Neuron (in vitro differentiated cells): Measurements from ENCODE around the gene TNC.

Source experiments
- H2AFZ ChIP-seq: one replicate; pipeline ENCODE4 v1.6.1; 2013; ENCODE audit warnings: low read depth, mild to moderate bottlenecking, inconsistent platforms, low read length, moderate library complexity
- H3K27me3 ChIP-seq: one replicate; pipeline ENCODE4 v1.6.1; 2013; ENCODE audit warnings: low read length; ENCODE audit not compliant: insufficient read depth
- H3K36me3 ChIP-seq: one replicate; pipeline ENCODE4 v1.6.1; 2013; ENCODE audit warnings: low read length; ENCODE audit not compliant: insufficient read depth
- H3K4me1 ChIP-seq: one replicate; pipeline ENCODE4 v1.6.1; 2013; ENCODE audit warnings: low read length; ENCODE audit not compliant: insufficient read depth
- H3K4me3 ChIP-seq: 2 replicates; pipeline ENCODE4 v1.5.1; 2013; ENCODE audit warnings: mild to moderate bottlenecking, low read length, moderate library complexity
- H3K9me3 ChIP-seq: one replicate; pipeline ENCODE4 v1.6.1; 2013; ENCODE audit warnings: low read length

TNC gene

DNA sequence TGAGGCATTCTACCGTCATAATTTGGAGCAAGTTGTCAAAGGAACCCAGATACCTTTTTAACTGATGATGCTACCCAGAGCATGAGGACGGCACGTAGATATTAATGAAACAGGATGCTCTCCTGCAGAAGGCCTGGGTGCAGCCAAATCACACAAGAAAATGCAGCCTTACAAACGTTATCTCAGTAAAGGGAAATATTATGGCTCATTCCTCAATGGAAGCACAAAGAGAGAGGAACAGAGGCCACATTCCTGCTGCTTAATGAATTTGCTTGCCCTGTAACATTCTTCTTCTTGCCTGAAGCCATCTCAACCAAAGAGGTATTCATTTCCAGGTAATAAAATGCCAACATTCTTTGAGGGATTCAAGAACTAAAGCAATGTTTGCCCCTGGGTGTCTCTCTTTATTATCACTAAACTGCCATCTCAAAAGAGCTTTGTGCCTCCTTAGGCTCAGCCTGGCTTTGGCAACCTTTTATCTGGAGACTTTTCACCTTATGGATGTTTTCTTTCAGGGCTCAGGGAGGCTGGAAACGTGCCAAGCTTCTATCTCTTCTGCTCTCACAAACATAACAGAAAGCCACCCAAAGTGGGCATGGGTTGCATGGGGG is 92.9 kb downstream of the TNC start:
- H3K36me3 ChIP-seq: no peaks in the 10 kb centered on the region
- no peaks in the 10 kb centered on the region for H3K9me3 ChIP-seq
- H3K4me3 ChIP-seq: no peak overlapping the region
- H2AFZ ChIP-seq: no peak overlapping the region
- H3K27me3 ChIP-seq: no peaks in the 10 kb centered on the region
- H3K4me1 ChIP-seq: peaks cover 4% of the 10 kb centered on the region

DNA sequence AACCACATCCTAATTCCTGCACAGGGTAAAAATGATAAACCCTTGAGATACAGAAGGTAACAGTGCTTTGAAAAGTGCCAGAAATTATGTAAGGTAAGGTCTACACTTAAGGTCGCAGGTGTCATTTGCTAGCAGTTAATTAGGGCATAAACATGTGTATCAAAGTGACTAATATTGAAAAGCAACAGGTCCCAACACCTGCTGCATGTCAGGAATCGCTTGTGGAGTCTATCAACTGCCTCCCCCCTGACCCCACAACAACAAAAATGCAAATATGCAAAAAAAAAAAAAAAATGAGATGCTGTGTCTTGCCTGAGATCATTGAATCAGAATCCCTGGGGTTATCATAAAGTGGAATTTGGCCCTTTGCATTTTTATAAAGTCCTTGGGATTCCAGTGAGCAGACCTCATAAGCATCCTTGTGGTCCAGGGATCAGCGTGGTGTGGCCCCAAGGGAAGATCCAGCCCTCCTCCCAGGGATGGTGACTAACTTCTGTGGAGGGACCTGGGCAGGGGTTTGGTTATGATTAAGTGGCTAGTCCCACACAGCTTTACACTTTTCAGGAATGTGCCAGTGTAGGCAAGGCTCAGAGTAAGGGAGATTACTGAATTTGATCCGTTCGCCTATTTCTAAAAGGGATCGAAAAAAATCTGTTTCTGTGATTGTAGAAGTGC is 95.1 kb downstream of the TNC start:
- Histone ChIP-seq H3K36me3 (no peaks in the 10 kb centered on the region), H3K9me3 (no peaks in the 10 kb centered on the region)

DNA sequence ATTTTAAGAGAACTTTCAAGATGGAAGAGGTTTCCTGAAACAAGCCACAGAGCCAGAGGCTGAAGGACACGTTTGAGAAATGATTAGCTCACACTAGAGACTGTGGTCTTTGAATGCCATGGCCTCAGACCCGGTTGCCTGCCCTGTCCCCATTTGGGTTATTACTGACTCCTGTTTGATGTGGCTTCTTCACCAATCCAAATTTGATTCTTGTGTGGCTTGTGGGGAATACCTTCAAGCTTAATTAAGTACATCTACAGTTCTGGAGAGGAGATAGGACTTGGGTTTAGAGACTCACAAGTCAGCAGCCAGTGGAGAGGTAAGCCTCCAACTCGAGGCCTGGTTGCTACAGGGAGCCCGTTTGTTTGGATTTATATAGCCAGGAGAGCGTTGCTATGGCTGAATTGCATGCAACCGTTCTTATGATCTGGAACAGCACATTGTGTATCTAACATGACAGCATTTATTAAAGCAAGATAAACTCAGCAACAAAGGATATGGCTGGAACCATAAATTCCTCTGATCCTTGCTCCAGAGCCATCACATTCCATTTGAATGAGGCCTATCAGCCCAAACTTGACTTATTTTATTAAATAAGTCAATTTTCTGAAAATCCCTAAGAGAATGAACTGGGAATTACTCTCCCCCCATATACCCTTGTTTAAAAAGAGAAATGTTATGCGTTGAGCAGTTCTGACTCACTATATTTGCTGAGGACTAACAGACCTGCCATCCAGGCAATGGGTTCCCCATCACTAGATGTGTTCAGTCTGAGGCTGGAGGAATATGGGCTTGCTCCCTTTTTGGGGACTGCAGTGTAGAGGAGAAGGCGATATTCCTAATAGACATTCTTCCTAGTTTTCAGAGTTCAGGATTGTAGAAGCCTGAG is 99.2 kb downstream of the TNC start:
- no peaks in the 10 kb centered on the region for H3K36me3 ChIP-seq
- no peak overlapping the region for H2AFZ ChIP-seq

More for the DNA sequence above, 95.1 kb downstream of the TNC start:
- Histone ChIP-seq H3K4me3 (no peak overlapping the region), H2AFZ (no peak overlapping the region), H3K4me1 (peaks cover 4% of the 10 kb centered on the region), H3K27me3 (no peaks in the 10 kb centered on the region)

DNA sequence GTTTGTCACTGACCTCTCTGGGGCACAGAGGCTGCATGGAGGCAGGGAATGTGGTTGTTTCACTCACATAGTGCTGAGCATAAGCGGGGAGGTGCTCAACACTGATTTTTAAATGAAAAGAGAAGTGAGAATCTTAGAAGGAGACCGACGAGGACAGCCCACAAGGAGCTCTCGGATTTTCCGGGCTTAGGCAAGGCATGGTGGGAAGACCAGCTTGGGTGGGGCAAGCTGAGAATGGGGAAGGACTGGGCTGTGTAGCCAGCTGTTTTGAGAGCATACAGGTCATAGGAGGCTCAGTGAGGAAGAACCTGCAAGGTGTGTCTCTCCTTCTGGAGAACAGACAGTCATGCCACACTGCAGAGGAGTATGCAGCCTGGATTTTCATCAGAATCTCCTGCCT is 101.6 kb downstream of the TNC start:
- Histone ChIP-seq H3K27me3 (no peaks in the 10 kb centered on the region), H2AFZ (no peak overlapping the region), H3K36me3 (no peaks in the 10 kb centered on the region)

More for the DNA sequence above, 99.2 kb downstream of the TNC start:
- Histone ChIP-seq H3K9me3 (no peaks in the 10 kb centered on the region), H3K27me3 (no peaks in the 10 kb centered on the region), H3K4me3 (no peak overlapping the region), H3K4me1 (no peaks in the 10 kb centered on the region)

GRCh38 chr9:115015018-115015635 is 102.8 kb downstream of the TNC start:
- no peaks in the 10 kb centered on the region for H3K9me3 ChIP-seq
- no peak overlapping the region for H2AFZ ChIP-seq
- H3K27me3 ChIP-seq: no peaks in the 10 kb centered on the region
- no peaks in the 10 kb centered on the region for H3K36me3 ChIP-seq
- H3K4me3 ChIP-seq: no peak overlapping the region
- H3K4me1 ChIP-seq: no peaks in the 10 kb centered on the region

More for the DNA sequence above, 101.6 kb downstream of the TNC start:
- Histone ChIP-seq H3K4me3 (no peak overlapping the region), H3K9me3 (no peaks in the 10 kb centered on the region), H3K4me1 (no peaks in the 10 kb centered on the region)

- Histone ChIP-seq H3K36me3 (no peaks in the 10 kb centered on the region), H3K27me3 (no peaks in the 10 kb centered on the region), H3K4me3 (no peak overlapping the region), H2AFZ (no peak overlapping the region), H3K9me3 (no peaks in the 10 kb centered on the region), H3K4me1 (no peaks in the 10 kb centered on the region)
Observed at GRCh38 chr9:115014438-115014837, 103.5 kb downstream of the TNC start.

DNA sequence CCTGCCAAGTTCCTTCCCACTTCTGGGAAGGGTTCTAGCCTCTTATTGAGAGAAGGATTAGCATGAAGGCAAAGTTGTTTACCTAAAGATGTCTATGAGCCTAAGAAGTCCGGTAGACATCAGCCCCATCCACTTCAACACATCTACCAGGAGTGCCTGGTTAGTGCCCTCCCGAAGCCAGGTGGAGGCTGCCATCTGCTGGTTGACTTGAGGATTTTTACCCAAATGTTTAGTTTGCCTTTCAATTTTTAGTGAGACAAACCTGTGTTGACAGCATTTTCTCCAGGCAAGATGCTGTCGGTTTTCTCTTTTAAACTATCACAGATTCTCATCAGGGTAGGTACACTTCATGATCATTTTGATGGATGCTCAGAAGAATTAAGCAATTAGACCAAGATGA is 104.0 kb downstream of the TNC start:
- Histone ChIP-seq H2AFZ (no peak overlapping the region), H3K4me3 (no peak overlapping the region), H3K4me1 (no peaks in the 10 kb centered on the region), H3K36me3 (no peaks in the 10 kb centered on the region), H3K9me3 (no peaks in the 10 kb centered on the region), H3K27me3 (no peaks in the 10 kb centered on the region)

DNA sequence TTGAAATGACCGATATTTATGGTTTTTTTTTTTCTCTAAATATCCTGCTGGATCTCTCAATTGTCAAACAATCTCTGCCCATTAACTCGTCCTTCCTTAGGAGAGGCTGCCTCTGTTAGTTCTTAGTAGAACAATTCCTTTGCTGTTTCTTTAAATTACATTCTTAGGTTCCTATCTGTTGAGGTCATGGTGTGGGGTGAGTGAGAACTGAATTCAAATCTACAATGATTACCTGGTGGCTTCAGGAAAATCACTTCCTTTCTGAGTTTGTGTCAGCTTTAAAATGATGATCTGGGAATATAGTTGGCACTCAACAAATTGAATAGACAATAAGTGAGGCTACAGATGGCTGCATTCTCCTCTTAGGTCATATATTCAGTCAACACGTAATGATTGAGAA is 105.5 kb downstream of the TNC start:
- H3K36me3 ChIP-seq: no peaks in the 10 kb centered on the region
- H3K4me3 ChIP-seq: no peak overlapping the region
- no peaks in the 10 kb centered on the region for H3K4me1 ChIP-seq
- no peaks in the 10 kb centered on the region for H3K9me3 ChIP-seq
- H3K27me3 ChIP-seq: no peaks in the 10 kb centered on the region
- no peak overlapping the region for H2AFZ ChIP-seq

- Histone ChIP-seq H3K9me3 (no peaks in the 10 kb centered on the region), H3K4me3 (no peak overlapping the region), H3K4me1 (no peaks in the 10 kb centered on the region), H2AFZ (no peak overlapping the region), H3K36me3 (no peaks in the 10 kb centered on the region), H3K27me3 (no peaks in the 10 kb centered on the region)
Observed at GRCh38 chr9:115010874-115011273, 107.1 kb downstream of the TNC start.

GRCh38 chr9:115008536-115009270 is 109.3 kb downstream of the TNC start:
- Histone ChIP-seq H3K36me3 (no peaks in the 10 kb centered on the region), H2AFZ (no peak overlapping the region), H3K4me1 (no peaks in the 10 kb centered on the region), H3K4me3 (no peak overlapping the region), H3K9me3 (no peaks in the 10 kb centered on the region), H3K27me3 (no peaks in the 10 kb centered on the region)

GRCh38 chr9:115006660-115007059 is 111.3 kb downstream of the TNC start:
- no peaks in the 10 kb centered on the region for H3K4me1 ChIP-seq
- H3K36me3 ChIP-seq: no peaks in the 10 kb centered on the region
- H2AFZ ChIP-seq: no peak overlapping the region
- H3K9me3 ChIP-seq: no peaks in the 10 kb centered on the region
- no peak overlapping the region for H3K4me3 ChIP-seq
- H3K27me3 ChIP-seq: no peaks in the 10 kb centered on the region

DNA sequence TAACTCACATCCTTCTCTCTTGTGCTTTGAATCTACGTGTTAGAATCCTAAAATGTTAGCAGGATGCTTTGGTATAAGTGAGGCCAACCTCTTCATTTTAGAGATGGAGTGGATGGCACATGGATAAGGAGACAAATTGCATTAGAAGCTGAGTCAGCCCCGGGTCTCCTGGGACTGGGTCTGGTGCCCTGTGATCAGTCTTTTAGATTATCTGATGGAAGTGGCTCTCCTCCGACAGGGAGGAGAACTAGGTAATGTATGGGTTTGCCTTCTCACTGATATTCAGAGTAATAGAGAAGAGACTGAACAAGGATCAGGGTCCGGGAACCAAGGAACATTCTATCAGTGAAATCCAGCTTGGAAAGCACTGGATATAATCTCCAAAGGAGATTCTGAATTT is 112.6 kb downstream of the TNC start:
- Histone ChIP-seq H3K4me1 (no peaks in the 10 kb centered on the region), H3K4me3 (no peak overlapping the region), H2AFZ (no peak overlapping the region), H3K27me3 (no peaks in the 10 kb centered on the region), H3K36me3 (no peaks in the 10 kb centered on the region), H3K9me3 (no peaks in the 10 kb centered on the region)
